HT1080 (cell line): ENCODE measurements around the gene TXNRD3. TPM values are rescaled to one million over a fixed set of nuclear protein-coding genes. Genes with fewer than 3 reads are reported as not detected.
A peak's percentile ranks its signal among the peaks of the same experiment; 100 is the strongest.
"Not testable (repeated sequence)": the region's sequence is repeated elsewhere in the genome, so short reads cannot be mapped to it uniquely, and the experiment has no call there.

Experiments used
- DNase-seq: peaks from one replicate; pipeline ENCODE4 v3.0.0-alpha.2; 2015; ENCODE audit warnings: low read depth
- total RNA-seq: library from RNA; depleted of rRNA; stranded (reverse); fragments of >200 nt; shearing (Covaris generic); gene quantifications from 2 replicates; pipeline ENCODE4 v1.2.3, GENCODE V29; 2014

TXNRD3 gene
- total RNA-seq, 1 experiment from 2014 or later: 8.8 TPM

DNA sequence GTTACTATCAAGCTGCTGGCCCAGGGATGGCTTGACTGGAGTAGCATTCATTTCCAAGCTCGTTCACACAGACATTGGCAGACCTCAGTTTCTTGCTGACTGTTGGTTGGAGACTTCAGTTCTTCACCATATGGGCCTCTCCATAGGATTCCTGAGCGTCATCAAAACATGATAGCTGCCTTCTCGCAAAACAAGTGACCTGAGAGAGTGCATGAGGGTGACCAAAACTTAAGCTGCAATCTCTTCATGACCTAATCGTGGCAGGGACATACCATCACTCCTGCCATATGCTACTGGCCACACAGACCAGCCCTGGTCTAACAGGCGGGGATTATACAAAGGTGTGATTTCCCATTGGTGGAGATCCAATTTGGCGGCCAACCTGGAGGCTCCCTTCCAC lies 50.2 kb downstream of the TXNRD3 start:
- no peak for DNase-seq

GRCh38 chr3:126599101-126599500 lies 55.8 kb downstream of the TXNRD3 start:
- no peak for DNase-seq

GRCh38 chr3:126595479-126595878 lies 59.4 kb downstream of the TXNRD3 start:
- DNase-seq: not testable (repeated sequence)

DNA sequence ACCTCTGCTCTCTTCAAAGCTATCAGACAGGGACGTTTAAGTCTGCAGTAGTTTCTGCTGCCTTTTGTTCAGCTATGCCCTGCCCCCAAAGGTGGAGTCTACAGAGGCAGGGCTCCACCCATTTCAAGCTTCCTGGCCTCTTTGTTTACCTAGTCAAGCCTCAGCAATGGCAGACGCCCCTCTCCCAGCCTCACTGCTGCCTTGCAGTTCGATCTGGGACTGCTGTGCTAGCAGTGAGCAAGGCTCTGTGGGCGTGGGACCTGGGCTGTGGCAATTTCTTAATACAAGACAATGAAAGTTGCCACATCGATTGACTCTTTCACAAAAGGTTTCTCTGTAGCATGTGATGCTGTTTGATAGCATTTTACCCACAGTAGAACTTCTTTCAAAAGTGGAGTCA lies 63.4 kb downstream of the TXNRD3 start:
- not testable (repeated sequence) for DNase-seq

- DNase-seq: no peak
These were observed 72.6 kb downstream of the TXNRD3 start for GRCh38 chr3:126582311-126582710.

- no peak for DNase-seq
These were observed 73.4 kb downstream of the TXNRD3 start for GRCh38 chr3:126581569-126581968.

GRCh38 chr3:126580746-126581145 lies 74.2 kb downstream of the TXNRD3 start:
- no peak for DNase-seq

GRCh38 chr3:126578702-126579101 lies 76.2 kb downstream of the TXNRD3 start:
- no peak for DNase-seq

GRCh38 chr3:126577261-126577660 lies 77.7 kb downstream of the TXNRD3 start:
- no peak for DNase-seq

DNA sequence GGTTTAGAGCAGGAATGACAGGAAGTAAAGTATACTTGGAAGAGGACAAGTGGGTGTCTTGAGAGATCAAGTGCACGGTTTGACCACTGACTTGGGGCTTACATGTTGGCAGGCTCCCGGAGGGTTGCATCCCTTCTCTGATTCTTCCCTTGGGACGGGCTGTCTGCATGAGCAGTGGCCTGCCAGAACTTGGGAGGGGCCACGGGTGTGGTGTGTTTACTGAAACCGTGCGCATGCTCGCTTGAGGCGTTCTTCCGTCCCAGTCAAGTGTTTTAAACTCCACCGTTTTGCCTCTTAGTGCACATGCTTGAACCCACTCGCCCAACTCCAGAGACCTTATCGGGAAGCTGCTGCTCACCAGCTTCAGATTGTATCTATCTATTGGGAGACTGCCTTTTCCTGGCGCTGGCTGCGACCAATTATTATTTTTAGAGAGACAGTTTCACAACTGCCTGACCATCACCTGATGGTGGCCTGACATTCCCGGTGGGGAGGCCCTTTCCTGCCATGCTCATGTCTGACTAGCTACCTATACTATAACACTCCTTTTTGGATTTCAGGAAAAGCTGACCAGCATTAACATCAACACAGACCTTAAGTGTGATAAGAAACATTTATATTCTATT lies 81.3 kb downstream of the TXNRD3 start:
- DNase-seq: no peak

DNA sequence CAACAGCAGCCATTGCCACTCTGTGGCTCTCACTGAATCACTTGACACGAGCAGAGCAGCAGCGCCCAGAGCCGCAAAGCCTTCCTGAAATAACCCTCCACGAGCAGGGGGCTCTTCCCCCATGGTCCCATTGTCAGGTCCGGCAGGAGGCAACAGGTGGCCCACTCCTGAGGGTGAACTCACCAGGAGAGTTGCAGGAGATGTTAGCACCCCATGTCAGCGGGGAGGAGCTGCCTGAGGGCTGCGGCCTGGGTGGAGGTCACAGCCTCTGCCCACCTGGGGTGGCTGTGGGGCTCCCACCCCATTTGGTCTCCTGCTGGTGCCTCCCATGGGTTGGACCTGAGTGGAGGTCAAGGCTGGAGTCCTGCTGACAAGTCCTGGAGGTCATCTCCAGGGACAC lies 83.8 kb downstream of the TXNRD3 start:
- no peak for DNase-seq

GRCh38 chr3:126570103-126570541 lies 84.8 kb downstream of the TXNRD3 start:
- DNase-seq: no peak

DNA sequence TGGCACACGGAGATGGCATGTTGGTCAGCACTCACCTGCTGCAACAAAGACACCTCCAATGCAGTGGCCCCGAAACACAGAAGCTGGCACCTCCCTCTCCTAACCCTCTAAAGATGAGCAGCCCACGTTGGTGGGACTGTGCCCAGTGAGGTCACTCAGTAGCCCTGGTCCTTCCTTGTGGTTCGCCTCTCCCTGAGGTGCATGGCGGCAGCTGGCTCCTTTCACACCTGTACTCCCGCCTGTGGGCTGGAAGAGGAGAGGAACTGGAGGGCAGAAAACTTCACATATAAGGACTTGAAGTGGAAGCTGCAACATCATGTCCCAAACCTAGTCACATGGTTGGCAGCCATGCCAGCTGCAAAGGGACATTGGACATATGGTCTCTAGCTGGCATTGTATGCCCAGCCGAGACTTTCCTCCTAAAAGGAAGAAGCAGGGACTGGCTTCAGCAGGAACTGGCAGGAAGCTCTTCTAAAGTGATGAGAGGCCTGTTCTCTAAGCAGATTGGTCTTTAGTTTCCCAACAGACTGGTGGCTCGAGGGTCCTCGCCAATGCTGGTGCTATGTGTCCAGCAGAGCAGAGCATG lies 85.4 kb downstream of the TXNRD3 start:
- no peak for DNase-seq

DNA sequence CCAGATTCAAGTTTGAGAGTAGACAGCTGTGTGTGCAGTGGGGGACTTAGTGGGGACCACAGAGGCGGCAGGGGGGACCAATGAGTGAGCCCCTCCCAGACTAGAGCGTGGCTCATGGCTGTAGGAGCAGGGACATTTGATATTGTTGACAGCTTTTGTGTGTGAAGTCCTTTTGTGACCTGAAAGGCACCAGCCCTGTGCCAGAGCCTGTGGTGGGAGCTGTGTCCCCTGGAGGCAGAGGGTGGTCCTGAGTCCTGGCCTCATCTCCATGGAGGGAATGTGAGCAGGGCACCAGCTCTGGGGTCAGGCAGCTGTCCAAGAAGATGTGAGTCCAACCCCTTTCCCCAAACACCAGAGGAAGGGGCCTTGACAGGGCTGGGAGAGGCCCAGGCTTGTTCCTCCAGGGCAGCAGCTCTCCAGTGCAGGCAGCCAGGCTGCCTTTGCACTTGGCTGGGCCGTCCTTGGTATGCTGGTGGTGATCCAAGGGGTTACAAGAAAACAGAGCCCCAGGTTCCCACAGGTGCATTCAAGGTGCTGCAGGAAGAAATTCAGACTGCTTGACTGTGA lies 86.1 kb downstream of the TXNRD3 start:
- no peak for DNase-seq

DNA sequence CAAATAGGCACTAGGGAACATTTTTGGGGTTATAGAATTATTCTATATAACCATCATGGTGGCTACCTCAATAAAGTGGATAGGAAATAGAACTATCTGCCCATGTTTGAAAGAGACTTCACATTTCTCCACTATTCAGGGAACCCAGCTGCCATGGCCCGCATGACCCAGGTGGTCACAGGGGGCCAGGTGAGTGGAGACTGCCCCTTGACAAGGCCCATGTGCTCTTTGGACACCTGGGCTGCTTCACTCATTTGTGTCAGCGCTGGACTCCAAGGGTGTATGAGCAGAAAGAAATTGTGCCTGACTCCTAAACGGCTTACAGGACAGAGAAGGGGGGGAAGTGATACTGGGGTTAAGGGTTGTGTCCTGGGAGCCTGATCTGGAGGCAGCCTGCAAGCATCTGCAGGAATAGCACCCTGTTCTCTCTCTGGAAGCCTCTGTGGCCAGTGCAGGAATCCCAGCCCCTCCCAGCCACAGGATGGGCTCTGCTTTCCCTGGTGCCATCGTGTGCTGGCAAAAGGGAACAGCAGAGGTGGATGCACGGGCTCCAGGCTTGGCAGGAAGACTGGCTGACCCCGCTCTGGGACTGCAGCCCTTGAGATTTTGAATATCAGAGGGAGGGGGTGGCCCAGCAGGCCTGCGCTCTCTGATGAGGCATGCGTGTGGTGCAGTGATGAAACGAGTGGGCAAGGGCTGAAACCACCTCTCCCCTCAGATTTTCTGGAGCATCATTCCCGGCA lies 87.1 kb downstream of the TXNRD3 start:
- peak; percentile 52 for DNase-seq

DNA sequence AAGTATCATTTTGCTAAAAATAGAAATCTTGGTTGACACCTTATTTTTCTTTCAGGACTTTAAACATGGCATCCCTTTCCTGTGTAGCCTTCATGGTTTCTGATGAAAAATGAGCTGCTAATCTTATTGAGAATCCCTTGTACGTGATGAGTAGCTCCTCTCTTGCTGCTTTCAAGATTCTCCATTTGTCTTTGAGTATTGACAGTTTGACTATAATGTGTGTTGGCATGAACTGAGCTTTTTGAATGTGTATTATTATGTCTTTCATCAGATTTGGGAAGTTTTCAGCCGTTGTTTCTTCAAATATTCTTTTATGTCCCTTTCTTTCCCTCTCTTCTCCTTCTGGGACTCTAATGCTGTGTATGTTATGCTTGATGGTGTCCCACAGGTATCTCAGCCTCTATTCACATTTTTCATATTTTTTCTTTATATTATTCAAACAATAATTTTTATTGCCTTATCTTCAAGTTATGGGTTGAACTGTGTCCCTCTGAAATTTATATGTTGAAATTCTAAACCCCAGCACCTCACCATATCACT lies 92.1 kb downstream of the TXNRD3 start:
- no peak for DNase-seq

GRCh38 chr3:126558336-126559071 lies 96.4 kb downstream of the TXNRD3 start, which contains the start of gene C3orf22:
Gene C3orf22, minus strand, starts transcription at chr3:126558932. Its CDS starts 5,542 bp downstream, at chr3:126553390.
- no peak for DNase-seq

- DNase-seq: no peak
These were observed 97.2 kb downstream of the TXNRD3 start for GRCh38 chr3:126557761-126558160.

- no peak for DNase-seq
These were observed 97.5 kb downstream of the TXNRD3 start for GRCh38 chr3:126557415-126557745.
